Measurements from ENCODE around the gene ADAMTS17.

The ADAMTS17 gene

GRCh38 chr15:100082761-100083402 is 258.9 kb downstream of the ADAMTS17 start:
- Histone ChIP-seq H3F3A (ENCODE audit: low read depth) (no peaks in the 10 kb centered on the region), H4K20me1 (ENCODE audit: insufficient read depth, low read length, poor library complexity, severe bottlenecking) (no peaks in the 10 kb centered on the region), H3K27me3 (ENCODE audit: insufficient read depth, low read length, poor library complexity, severe bottlenecking) (no peaks in the 10 kb centered on the region), H3K79me2 (ENCODE audit: insufficient read depth, low read length) (no peaks in the 10 kb centered on the region), H3K9ac (ENCODE audit: low read depth, low read length, poor library complexity, severe bottlenecking) (no peak overlapping the region), H3K4me2 (ENCODE audit: low read depth, low read length, poor library complexity, severe bottlenecking) (no peak overlapping the region), H3K9me2 (replicated peaks; ENCODE audit: low read depth, low read length) (no peaks in the 10 kb centered on the region), H3K4me1 (ENCODE audit: insufficient read depth, low read length, poor library complexity, severe bottlenecking) (no peaks in the 10 kb centered on the region), H3K4me3 (ENCODE audit: low read length, poor library complexity, severe bottlenecking) (no peak overlapping the region), H3K9me3 (ENCODE audit: insufficient read depth, low read depth, low read length) (no peaks in the 10 kb centered on the region), H3K36me3 (ENCODE audit: insufficient read depth, low read length) (no peaks in the 10 kb centered on the region), H2AFZ (ENCODE audit: low read length) (no peak overlapping the region)
- TF ChIP-seq EZH2phosphoT487 (IDR thresholded peaks at IDR 0.05; ENCODE audit: borderline replicate concordance): no peak
- TF ChIP-seq CTCF (conservative IDR thresholded peaks at IDR 0.05; ENCODE audit: low read length): no peak

- H2AFZ ChIP-seq (ENCODE audit: low read length): no peak overlapping the region
- H3K9ac ChIP-seq (ENCODE audit: low read depth, low read length, poor library complexity, severe bottlenecking): no peak overlapping the region
- no peaks in the 10 kb centered on the region for H3K9me3 ChIP-seq (ENCODE audit: insufficient read depth, low read depth, low read length)
- H3K79me2 ChIP-seq (ENCODE audit: insufficient read depth, low read length): no peaks in the 10 kb centered on the region
- H3K4me1 ChIP-seq (ENCODE audit: insufficient read depth, low read length, poor library complexity, severe bottlenecking): no peaks in the 10 kb centered on the region
- H3K36me3 ChIP-seq (ENCODE audit: insufficient read depth, low read length): no peaks in the 10 kb centered on the region
- H3K4me3 ChIP-seq (ENCODE audit: low read length, poor library complexity, severe bottlenecking): no peak overlapping the region
- no peaks in the 10 kb centered on the region for H3F3A ChIP-seq (ENCODE audit: low read depth)
- no peaks in the 10 kb centered on the region for H3K27me3 ChIP-seq (ENCODE audit: insufficient read depth, low read length, poor library complexity, severe bottlenecking)
- H3K4me2 ChIP-seq (ENCODE audit: low read depth, low read length, poor library complexity, severe bottlenecking): no peak overlapping the region
- no peaks in the 10 kb centered on the region for H3K9me2 ChIP-seq (replicated peaks; ENCODE audit: low read depth, low read length)
- no peak for TF ChIP-seq CTCF (conservative IDR thresholded peaks at IDR 0.05; ENCODE audit: low read length)
- TF ChIP-seq EZH2phosphoT487 (IDR thresholded peaks at IDR 0.05; ENCODE audit: borderline replicate concordance): no peak
- H4K20me1 ChIP-seq (ENCODE audit: insufficient read depth, low read length, poor library complexity, severe bottlenecking): no peaks in the 10 kb centered on the region
Observed at GRCh38 chr15:100081454-100081853, 260.3 kb downstream of the ADAMTS17 start.

GRCh38 chr15:100078511-100079220 is 263.1 kb downstream of the ADAMTS17 start:
- Histone ChIP-seq H3K4me2 (ENCODE audit: low read depth, low read length, poor library complexity, severe bottlenecking) (no peak overlapping the region), H3K4me3 (ENCODE audit: low read length, poor library complexity, severe bottlenecking) (no peak overlapping the region), H4K20me1 (ENCODE audit: insufficient read depth, low read length, poor library complexity, severe bottlenecking) (no peaks in the 10 kb centered on the region), H3K27me3 (ENCODE audit: insufficient read depth, low read length, poor library complexity, severe bottlenecking) (no peaks in the 10 kb centered on the region), H3K36me3 (ENCODE audit: insufficient read depth, low read length) (no peaks in the 10 kb centered on the region), H3K9ac (ENCODE audit: low read depth, low read length, poor library complexity, severe bottlenecking) (no peak overlapping the region), H3K9me3 (ENCODE audit: insufficient read depth, low read depth, low read length) (no peaks in the 10 kb centered on the region), H3F3A (ENCODE audit: low read depth) (no peaks in the 10 kb centered on the region), H3K4me1 (ENCODE audit: insufficient read depth, low read length, poor library complexity, severe bottlenecking) (no peaks in the 10 kb centered on the region), H2AFZ (ENCODE audit: low read length) (no peak overlapping the region), H3K79me2 (ENCODE audit: insufficient read depth, low read length) (no peaks in the 10 kb centered on the region), H3K9me2 (replicated peaks; ENCODE audit: low read depth, low read length) (no peaks in the 10 kb centered on the region)
- no peak for TF ChIP-seq CTCF (conservative IDR thresholded peaks at IDR 0.05; ENCODE audit: low read length)
- TF ChIP-seq EZH2phosphoT487 (IDR thresholded peaks at IDR 0.05; ENCODE audit: borderline replicate concordance): no peak
